ENCODE data around the gene PPP2R1A. TPM values are rescaled to one million over a fixed set of nuclear protein-coding genes. Genes with fewer than 3 reads are reported as not detected.
A peak's percentile ranks its signal among the peaks of the same experiment; 100 is the strongest.
"Not testable (repeated sequence)": the region's sequence is repeated elsewhere in the genome, so short reads cannot be mapped to it uniquely, and the experiment has no call there.

The PPP2R1A gene
- total RNA-seq, 2 donors from 2014 or later = 50.8 to 119 TPM

DNA sequence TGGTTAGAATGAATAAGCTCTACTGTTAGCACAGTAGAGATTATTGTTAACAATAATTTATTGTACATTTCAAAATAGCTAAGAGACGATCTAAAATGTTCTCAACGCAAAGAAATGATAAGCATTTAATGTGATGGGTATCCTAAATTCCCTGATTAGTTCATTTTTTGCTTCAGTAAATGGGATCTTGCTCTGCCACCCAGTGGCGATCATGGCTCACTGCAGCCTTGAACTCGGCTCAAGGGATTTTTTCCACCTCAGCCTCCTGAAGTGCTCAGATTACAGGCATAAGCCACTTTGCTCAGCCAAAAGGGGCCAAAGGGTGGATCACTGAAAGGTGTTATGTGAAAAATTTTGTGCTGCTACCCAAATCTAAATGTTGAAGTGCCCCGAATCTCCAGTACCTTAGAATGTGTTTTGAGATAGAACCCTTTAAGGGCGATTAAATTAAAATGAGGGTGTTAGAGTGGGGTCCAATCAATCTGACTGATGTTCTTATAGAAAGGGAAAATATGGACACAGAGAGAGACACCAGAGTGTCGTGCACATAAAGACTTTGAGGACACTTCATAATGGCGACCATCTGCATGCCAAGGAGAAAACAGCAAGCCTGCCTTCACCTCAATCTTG is 48.0 kb downstream of the PPP2R1A start:
- ATAC-seq = peak; percentile 71
- intact Hi-C loops (cut with DNase I) = loop anchor here (5.0 kb wide), 1 partner anchor 101 kb away; the partner anchor contains the start of gene ZNF616
- DNase-seq = peak; percentile 59 to 67 (median 62)
- 8 to 10% methylated on average over 8 of the region's 8 CpGs for WGBS, 2 donors
- Histone ChIP-seq H3K9me3 (no peaks in the 10 kb centered on the region), H3K27ac (no peak overlapping the region), H3K4me1 (no peaks in the 10 kb centered on the region), H3K27me3 (no peaks in the 10 kb centered on the region), H3K36me3 (replicated peaks in 1 of 2; ENCODE audit: insufficient read depth in 1 of 2, low read depth in 2 of 2) (no peaks in the 10 kb centered on the region), H3K4me3 (no peak overlapping the region)
- TF ChIP-seq, protein P1, sequence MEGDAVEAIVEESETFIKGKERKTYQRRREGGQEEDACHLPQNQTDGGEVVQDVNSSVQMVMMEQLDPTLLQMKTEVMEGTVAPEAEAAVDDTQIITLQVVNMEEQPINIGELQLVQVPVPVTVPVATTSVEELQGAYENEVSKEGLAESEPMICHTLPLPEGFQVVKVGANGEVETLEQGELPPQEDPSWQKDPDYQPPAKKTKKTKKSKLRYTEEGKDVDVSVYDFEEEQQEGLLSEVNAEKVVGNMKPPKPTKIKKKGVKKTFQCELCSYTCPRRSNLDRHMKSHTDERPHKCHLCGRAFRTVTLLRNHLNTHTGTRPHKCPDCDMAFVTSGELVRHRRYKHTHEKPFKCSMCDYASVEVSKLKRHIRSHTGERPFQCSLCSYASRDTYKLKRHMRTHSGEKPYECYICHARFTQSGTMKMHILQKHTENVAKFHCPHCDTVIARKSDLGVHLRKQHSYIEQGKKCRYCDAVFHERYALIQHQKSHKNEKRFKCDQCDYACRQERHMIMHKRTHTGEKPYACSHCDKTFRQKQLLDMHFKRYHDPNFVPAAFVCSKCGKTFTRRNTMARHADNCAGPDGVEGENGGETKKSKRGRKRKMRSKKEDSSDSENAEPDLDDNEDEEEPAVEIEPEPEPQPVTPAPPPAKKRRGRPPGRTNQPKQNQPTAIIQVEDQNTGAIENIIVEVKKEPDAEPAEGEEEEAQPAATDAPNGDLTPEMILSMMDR (IDR thresholded peaks at IDR 0.05) = peak; percentile 58 to 92 (median 81)
- TF ChIP-seq POLR2A (IDR thresholded peaks at IDR 0.05) = no peak

DNA sequence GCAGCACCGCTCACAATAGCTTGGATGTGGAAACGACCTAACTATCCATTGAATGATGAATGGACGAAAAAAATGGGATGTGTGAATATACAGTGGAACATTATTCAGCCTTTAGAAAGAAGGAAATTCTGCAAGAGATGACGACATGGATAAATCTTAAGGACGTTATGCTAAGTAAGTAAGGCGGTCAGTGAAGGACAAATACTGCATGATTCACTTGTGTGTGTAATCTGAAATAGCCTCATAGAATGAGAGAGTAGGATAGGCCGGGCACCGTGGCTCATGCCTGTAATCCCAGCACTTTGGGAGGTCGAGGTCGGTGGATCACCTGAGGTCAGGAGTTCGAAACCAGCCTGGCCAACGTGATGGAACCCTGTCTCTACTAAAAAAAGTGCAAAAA is 54.2 kb downstream of the PPP2R1A start:
- Histone ChIP-seq H3K27me3 (no peaks in the 10 kb centered on the region), H3K4me3 (no peak overlapping the region), H3K9me3 (no peaks in the 10 kb centered on the region), H3K4me1 (no peaks in the 10 kb centered on the region), H3K36me3 (replicated peaks in 1 of 2; ENCODE audit: insufficient read depth in 1 of 2, low read depth in 2 of 2) (no peaks in the 10 kb centered on the region), H3K27ac (no peak overlapping the region)
- DNase-seq (no peak), ATAC-seq (no peak)
- no peak for TF ChIP-seq POLR2A (IDR thresholded peaks at IDR 0.05)
- TF ChIP-seq, protein P1 (IDR thresholded peaks at IDR 0.05) = no peak
- intact Hi-C loops (cut with DNase I) = no loop called here
- WGBS, 2 donors = 69 to 79% methylated on average over 12 of the region's 12 CpGs

DNA sequence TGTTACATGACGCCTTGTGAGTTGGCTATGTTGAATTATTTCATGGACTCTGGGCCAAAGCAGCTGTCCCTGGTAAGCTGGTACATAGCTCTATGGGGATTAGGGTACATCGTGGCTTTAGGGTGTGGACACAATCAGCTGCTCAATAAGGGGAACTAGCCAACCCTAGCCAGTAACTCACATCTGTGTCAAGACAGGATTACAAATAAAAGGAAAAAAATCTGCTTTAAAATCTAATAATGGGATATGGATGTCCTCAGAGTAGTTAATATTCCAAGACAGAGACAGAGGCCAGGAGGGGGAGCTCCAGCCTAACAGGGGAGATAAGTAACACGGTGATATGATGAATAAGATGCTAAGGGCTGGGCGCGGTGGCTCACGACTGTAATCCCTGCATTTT is 58.4 kb downstream of the PPP2R1A start:
- DNase-seq = peak; percentile 34 to 73 (median 63)
- H3K9me3 ChIP-seq = no peaks in the 10 kb centered on the region
- no peak overlapping the region for H3K4me3 ChIP-seq
- intact Hi-C loops (cut with DNase I) = no loop called here
- H3K27me3 ChIP-seq = no peaks in the 10 kb centered on the region
- WGBS, 2 donors = 8 to 13% methylated on average over 6 of the region's 6 CpGs
- no peaks in the 10 kb centered on the region for H3K4me1 ChIP-seq
- peak; percentile 56 for ATAC-seq
- H3K27ac ChIP-seq = no peak overlapping the region
- H3K36me3 ChIP-seq (replicated peaks in 1 of 2; ENCODE audit: insufficient read depth in 1 of 2, low read depth in 2 of 2) = no peaks in the 10 kb centered on the region
- TF ChIP-seq, protein P1 (IDR thresholded peaks at IDR 0.05) = peak; percentile 37 to 72 (median 49)
- TF ChIP-seq POLR2A (IDR thresholded peaks at IDR 0.05) = no peak

DNA sequence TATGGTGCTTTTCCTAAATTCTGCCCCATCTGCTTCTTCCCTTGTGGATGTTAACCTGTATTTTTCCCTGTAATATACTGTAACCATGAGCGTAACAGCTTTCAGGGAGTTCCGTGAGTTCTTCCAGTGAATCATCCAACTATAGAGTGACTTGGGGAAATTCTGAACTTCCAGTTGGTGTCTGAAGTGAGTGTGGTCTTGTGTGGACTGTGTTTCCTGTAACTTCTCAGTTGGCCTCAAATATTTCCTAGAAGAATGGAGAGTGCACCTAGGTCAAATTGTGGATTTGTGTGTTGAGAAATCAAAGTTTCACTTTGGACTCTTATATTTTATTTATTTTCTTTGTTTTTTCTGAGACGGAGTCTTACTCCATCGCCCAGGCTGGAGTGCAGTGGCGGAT is 68.6 kb downstream of the PPP2R1A start:
- DNase-seq = no peak
- TF ChIP-seq POLR2A (IDR thresholded peaks at IDR 0.05) = no peak
- TF ChIP-seq, protein P1 (IDR thresholded peaks at IDR 0.05) = no peak
- Histone ChIP-seq H3K27me3 (no peaks in the 10 kb centered on the region), H3K4me3 (no peak overlapping the region), H3K9me3 (no peaks in the 10 kb centered on the region), H3K27ac (no peak overlapping the region), H3K4me1 (no peaks in the 10 kb centered on the region), H3K36me3 (replicated peaks in 1 of 2; ENCODE audit: insufficient read depth in 1 of 2, low read depth in 2 of 2) (no peaks in the 10 kb centered on the region)
- intact Hi-C loops (cut with DNase I) = no loop called here
- ATAC-seq = no peak
- 86 to 94% methylated on average over 5 of the region's 5 CpGs for WGBS, 2 donors

DNA sequence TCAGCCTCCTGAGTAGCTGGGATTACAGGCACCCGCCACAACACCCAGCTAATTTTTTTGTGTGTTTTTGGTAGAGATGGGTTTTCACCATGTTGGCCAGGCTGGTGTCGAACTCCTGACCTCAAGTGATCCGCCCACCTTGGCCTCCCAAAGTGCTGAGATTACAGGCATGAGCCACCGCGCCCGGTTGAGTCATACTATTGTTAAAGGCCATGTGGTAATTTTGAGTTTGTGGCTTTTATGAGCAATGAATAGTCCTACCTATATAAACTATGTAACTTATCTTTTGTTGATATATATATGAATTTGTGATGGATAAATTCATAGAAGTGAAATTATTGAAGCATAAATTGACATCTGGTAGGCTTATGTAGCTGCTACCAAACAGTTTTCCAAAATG is 75.7 kb downstream of the PPP2R1A start:
- ATAC-seq; DNase-seq; intact Hi-C loops (cut with DNase I); H3K27me3 ChIP-seq; H3K27ac ChIP-seq; H3K36me3 ChIP-seq (replicated peaks in 1 of 2; ENCODE audit: insufficient read depth in 1 of 2, low read depth in 2 of 2); H3K4me3 ChIP-seq; H3K4me1 ChIP-seq; H3K9me3 ChIP-seq: not testable (repeated sequence)
- whole genome bisulfite sequencing, 2 donors = 89 to 97% methylated on average over 6 of the region's 6 CpGs

Data from body of pancreas (tissue), 4 donors.